Stimulated activated CD4-positive, alpha-beta T cell treated with anti-CD3 and anti-CD28 coated beads, Interleukin-2, amount 100 ng/mL, for 4 hours (primary cell): Measurements from ENCODE around the gene ISOC2.

Experiments used
- DNase-seq: peaks from one replicate; pipeline ENCODE4 v3.0.0-alpha.2; 2020; ENCODE audit warnings: low read depth

Gene ISOC2

GRCh38 chr19:55406826-55407549 is 54.5 kb downstream of the ISOC2 start:
- no peak for DNase-seq

GRCh38 chr19:55406091-55406825 is 55.2 kb downstream of the ISOC2 start:
- DNase-seq, result no peak

GRCh38 chr19:55405638-55406037 is 55.8 kb downstream of the ISOC2 start:
- no peak for DNase-seq
